Ascending aorta (tissue), 2 donors: ENCODE results near the gene MTMR12. TPM values are rescaled to one million over a fixed set of nuclear protein-coding genes. Genes with fewer than 3 reads are reported as not detected.

Experiments
- DNase-seq, 2 donors: peaks; one replicate each; pipeline ENCODE4 v3.0.0-alpha.2; 2019; ENCODE audit warnings: low spot score in 2 of 2
- H3K27ac ChIP-seq, 2 donors: fragments of 200-600 bp; sonication (generic); one replicate each; pipeline ENCODE4 v1.5.1; 2016 to 2017; ENCODE audit warnings: mild to moderate bottlenecking in 1 of 2
- H3K27me3 ChIP-seq: fragments of 200-600 bp; sonication (generic); one replicate; pipeline ENCODE4 v1.5.1; 2017
- H3K36me3 ChIP-seq, 2 donors: fragments of 200-600 bp; sonication (generic); one replicate each; pipeline ENCODE4 v1.5.1; 2016
- H3K4me1 ChIP-seq, 2 donors: fragments of 200-600 bp; sonication (generic); one replicate each; pipeline ENCODE4 v1.5.1; 2016 to 2017; ENCODE audit warnings: mild to moderate bottlenecking in 1 of 2
- H3K4me3 ChIP-seq, 2 donors: fragments of 200-600 bp; sonication (generic); one replicate each; pipeline ENCODE4 v1.5.1; 2016 to 2017; ENCODE audit warnings: mild to moderate bottlenecking in 1 of 2
- H3K9me3 ChIP-seq, 2 donors: fragments of 200-600 bp; sonication (generic); one replicate each; pipeline ENCODE4 v1.5.1; 2016
- CTCF ChIP-seq, 3 experiments: fragments of 200-600 bp in 2 of 3; fragments of 450-650 bp in 1 of 3; sonication (generic) in 2 of 3; IDR thresholded peaks; one replicate each; pipeline ENCODE4 v1.5.1; 2016 to 2019; ENCODE audit warnings: antibody characterized with exemption in 3 of 3, mild to moderate bottlenecking in 1 of 3, moderate library complexity in 1 of 3
- intact Hi-C: fragments of 100-400 bp; cut with DNase I; formaldehyde crosslinking; loops from one replicate; pipeline ENCODE4 v1.15.1; 2023
- total RNA-seq: library from RNA; depleted of rRNA; stranded (reverse); fragments of >200 nt; gene quantifications from one replicate; pipeline ENCODE4 v1.1.0, GENCODE V29; 2016

Gene MTMR12
- total RNA-seq, 1 donor from 2014 or later, result 19.5 TPM

- H3K4me1 ChIP-seq, result no peaks in the 10 kb centered on the region
- intact Hi-C loops, result no loop called here
- no peak for TF ChIP-seq CTCF (IDR thresholded peaks at IDR 0.05)
- H3K36me3 ChIP-seq, result no peaks in the 10 kb centered on the region
- H3K4me3 ChIP-seq, result no peak overlapping the region
- no peak overlapping the region for H3K27ac ChIP-seq
- H3K27me3 ChIP-seq, result no peaks in the 10 kb centered on the region
- no peaks in the 10 kb centered on the region for H3K9me3 ChIP-seq
- no peak for DNase-seq
Measured at GRCh38 chr5:32330126-32330971, 17.6 kb upstream of the MTMR12 start.

- H3K4me3 ChIP-seq, result no peak overlapping the region
- no peaks in the 10 kb centered on the region for H3K4me1 ChIP-seq
- no peaks in the 10 kb centered on the region for H3K36me3 ChIP-seq
- H3K9me3 ChIP-seq, result no peaks in the 10 kb centered on the region
- H3K27me3 ChIP-seq, result no peaks in the 10 kb centered on the region
- TF ChIP-seq CTCF (IDR thresholded peaks at IDR 0.05), result peak; percentile 47 to 64 (median 54)
- peak in 1 of 2 donors; percentile 68 for DNase-seq
- H3K27ac ChIP-seq, result no peak overlapping the region
- intact Hi-C loops, result loop anchor here (1.0 kb wide), 1 partner anchor 97 kb away; no protein-coding TSS in a partner anchor
Measured at GRCh38 chr5:32329395-32329834, 16.7 kb upstream of the MTMR12 start.

- no peak for TF ChIP-seq CTCF (IDR thresholded peaks at IDR 0.05)
- no peaks in the 10 kb centered on the region for H3K4me1 ChIP-seq
- H3K36me3 ChIP-seq, result no peaks in the 10 kb centered on the region
- no peaks in the 10 kb centered on the region for H3K27me3 ChIP-seq
- intact Hi-C loops, result no loop called here
- H3K9me3 ChIP-seq, result no peaks in the 10 kb centered on the region
- no peak overlapping the region for H3K4me3 ChIP-seq
- no peak for DNase-seq
- no peak overlapping the region for H3K27ac ChIP-seq
Measured at GRCh38 chr5:32326216-32326772, 13.6 kb upstream of the MTMR12 start.

GRCh38 chr5:32325616-32326015 is 12.9 kb upstream of the MTMR12 start:
- intact Hi-C loops, result no loop called here
- no peak for DNase-seq

GRCh38 chr5:32325062-32325461 is 12.3 kb upstream of the MTMR12 start:
- TF ChIP-seq CTCF (IDR thresholded peaks at IDR 0.05), result no peak
- Histone ChIP-seq H3K27me3 (no peaks in the 10 kb centered on the region), H3K4me3 (no peak overlapping the region), H3K27ac (no peak overlapping the region), H3K36me3 (no peaks in the 10 kb centered on the region), H3K4me1 (no peaks in the 10 kb centered on the region), H3K9me3 (no peaks in the 10 kb centered on the region)
- no peak for DNase-seq
- intact Hi-C loops, result no loop called here

More at GRCh38 chr5:32325616-32326015, 12.9 kb upstream of the MTMR12 start:
- Histone ChIP-seq H3K4me1 (no peaks in the 10 kb centered on the region), H3K4me3 (no peak overlapping the region), H3K9me3 (no peaks in the 10 kb centered on the region), H3K27me3 (no peaks in the 10 kb centered on the region), H3K27ac (no peak overlapping the region), H3K36me3 (no peaks in the 10 kb centered on the region)
- no peak for TF ChIP-seq CTCF (IDR thresholded peaks at IDR 0.05)
